Ectodermal cell (in vitro differentiated cells): ENCODE results near the gene RHNO1.

Experiments
- H3K27ac ChIP-seq: 2 replicates; pipeline ENCODE4 v1.7.0; 2013; ENCODE audit warnings: mild to moderate bottlenecking, low read depth, low read length; ENCODE audit not compliant: insufficient read depth, poor library complexity, severe bottlenecking
- H3K27me3 ChIP-seq: 2 replicates; pipeline ENCODE4 v1.7.0; 2013; ENCODE audit warnings: mild to moderate bottlenecking, low read length; ENCODE audit not compliant: insufficient read depth, control insufficient read depth, poor library complexity, severe bottlenecking
- H3K36me3 ChIP-seq: one replicate; pipeline ENCODE4 v1.7.0; 2013; ENCODE audit warnings: low read length; ENCODE audit not compliant: control insufficient read depth, insufficient read depth
- H3K4me1 ChIP-seq: one replicate; pipeline ENCODE4 v1.7.0; 2013; ENCODE audit warnings: low read length; ENCODE audit not compliant: control insufficient read depth, insufficient read depth
- H3K4me3 ChIP-seq: 2 replicates; pipeline ENCODE4 v1.7.0; 2013; ENCODE audit warnings: low read depth, low read length, control low read depth; ENCODE audit not compliant: insufficient read depth
- H3K9me3 ChIP-seq: 2 replicates; pipeline ENCODE4 v1.7.0; 2013; ENCODE audit warnings: mild to moderate bottlenecking, low read length, moderate library complexity; ENCODE audit not compliant: control insufficient read depth
- WGBS, 2 experiments: methylation state at CpG; one replicate each; pipeline ENCODE4 v1.1.7; 2013; ENCODE audit warnings: missing lambda C conversion rate in 2 of 2; 5-methylcytosine and 5-hydroxymethylcytosine counted together

RHNO1 gene

DNA sequence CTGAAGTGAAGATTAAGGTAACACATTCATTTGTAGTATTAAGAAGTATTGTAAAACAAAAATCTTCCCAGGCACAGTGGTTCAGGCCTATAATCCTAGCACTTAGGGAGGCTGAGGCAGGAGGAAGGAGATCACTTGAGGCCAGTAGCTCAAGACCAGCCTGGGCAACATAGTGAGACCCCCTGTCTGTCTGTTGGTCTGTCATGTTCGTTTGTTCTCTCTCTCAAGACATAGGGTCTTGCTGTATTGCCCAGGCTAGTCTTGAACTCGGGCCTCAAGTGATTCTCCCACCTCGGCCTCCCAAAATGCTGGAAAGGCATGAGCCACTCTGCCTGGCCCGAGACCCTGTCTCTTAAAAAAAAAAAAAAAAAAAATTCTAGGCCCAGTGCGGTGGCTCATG, 20.4 kb downstream of the RHNO1 start:
- 93 to 95% methylated on average over 5 of the region's 5 CpGs for WGBS, 2 experiments
- Histone ChIP-seq H3K27ac (no peak overlapping the region), H3K27me3 (no peaks in the 10 kb centered on the region), H3K9me3 (no peaks in the 10 kb centered on the region), H3K4me3 (no peak overlapping the region), H3K36me3 (no peaks in the 10 kb centered on the region), H3K4me1 (peaks cover 4% of the 10 kb centered on the region)

DNA sequence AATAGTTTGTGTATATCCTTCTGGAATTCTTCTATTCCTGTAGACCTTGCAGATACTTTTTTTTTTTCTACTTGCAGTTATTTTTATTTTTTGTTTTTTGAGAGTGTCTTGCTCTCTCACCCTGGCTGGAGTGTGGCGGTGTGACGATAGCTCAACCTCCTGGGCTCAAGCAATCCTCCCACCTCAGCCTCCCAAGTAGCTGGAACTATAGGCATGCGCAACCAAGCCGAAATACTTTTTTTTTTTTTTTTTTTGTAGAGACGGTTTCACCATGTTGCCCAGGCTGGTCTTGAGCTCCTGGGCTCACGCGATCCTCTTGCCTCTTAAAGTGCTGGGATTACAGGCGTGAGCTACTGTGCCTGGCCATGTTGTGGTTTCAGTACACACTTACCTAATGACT, 23.6 kb downstream of the RHNO1 start:
- Histone ChIP-seq H3K9me3 (no peaks in the 10 kb centered on the region), H3K27ac (no peak overlapping the region), H3K27me3 (no peaks in the 10 kb centered on the region), H3K4me1 (no peaks in the 10 kb centered on the region), H3K36me3 (no peaks in the 10 kb centered on the region), H3K4me3 (no peak overlapping the region)
- 89 to 90% methylated on average over 8 of the region's 8 CpGs for whole genome bisulfite sequencing, 2 experiments

DNA sequence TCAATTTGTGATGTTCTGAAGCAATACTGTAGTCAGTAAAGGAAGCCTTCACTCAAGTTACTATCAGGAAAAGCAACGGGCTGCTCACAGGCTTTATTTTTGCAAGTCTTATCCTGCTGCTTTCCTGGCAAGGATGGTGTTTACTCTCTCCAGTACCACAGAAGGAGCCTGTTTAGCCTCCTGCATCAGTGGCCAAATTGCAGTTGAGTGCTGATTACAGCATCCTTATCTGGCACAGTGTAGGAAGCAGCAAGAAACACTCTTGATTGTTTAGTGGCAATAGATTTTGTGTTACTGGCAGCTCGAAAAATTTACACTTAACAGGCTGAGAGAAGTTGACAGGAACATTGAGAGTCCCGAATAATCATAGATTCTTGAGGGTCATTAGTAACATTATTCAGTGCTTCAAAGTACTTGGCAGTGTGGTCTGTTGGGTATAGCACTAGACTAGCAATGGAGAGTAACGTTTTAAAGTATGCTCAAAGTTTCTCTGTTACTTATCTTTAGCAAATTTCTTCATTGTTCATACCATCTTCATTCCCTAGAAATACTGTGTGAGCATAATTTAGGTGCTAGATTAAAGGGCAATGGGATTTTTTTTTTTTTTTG, 25.4 kb downstream of the RHNO1 start:
- 85 to 87% methylated on average over 3 to 4 of the region's 4 CpGs for WGBS, 2 experiments
- no peak overlapping the region for H3K4me3 ChIP-seq
- no peaks in the 10 kb centered on the region for H3K4me1 ChIP-seq
- no peaks in the 10 kb centered on the region for H3K27me3 ChIP-seq
- no peaks in the 10 kb centered on the region for H3K36me3 ChIP-seq
- no peak overlapping the region for H3K27ac ChIP-seq
- no peaks in the 10 kb centered on the region for H3K9me3 ChIP-seq

DNA sequence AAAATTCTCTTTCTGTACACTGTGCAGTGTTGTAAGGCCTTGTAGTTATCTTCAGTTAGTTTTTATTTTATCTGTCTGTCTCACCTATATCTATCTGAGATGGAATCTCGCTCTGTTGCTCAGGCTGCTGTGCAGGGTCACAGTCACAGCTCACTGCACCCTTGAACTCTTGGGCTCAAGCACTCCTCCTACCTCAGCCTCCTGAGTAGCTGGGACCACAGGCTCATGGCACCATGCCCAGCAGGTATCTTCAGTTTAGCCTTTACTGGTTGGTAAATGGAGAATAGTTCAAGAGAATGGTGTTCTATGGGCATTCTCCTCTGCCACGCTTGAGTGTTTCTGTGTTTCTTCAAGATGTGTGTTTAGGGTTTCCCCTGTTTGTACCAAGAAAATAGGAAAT, 27.2 kb downstream of the RHNO1 start:
- 91 to 98% methylated on average over 2 of the region's 2 CpGs for WGBS, 2 experiments
- no peaks in the 10 kb centered on the region for H3K36me3 ChIP-seq
- no peaks in the 10 kb centered on the region for H3K9me3 ChIP-seq
- no peaks in the 10 kb centered on the region for H3K27me3 ChIP-seq
- no peak overlapping the region for H3K4me3 ChIP-seq
- H3K27ac ChIP-seq: no peak overlapping the region
- H3K4me1 ChIP-seq: no peaks in the 10 kb centered on the region

DNA sequence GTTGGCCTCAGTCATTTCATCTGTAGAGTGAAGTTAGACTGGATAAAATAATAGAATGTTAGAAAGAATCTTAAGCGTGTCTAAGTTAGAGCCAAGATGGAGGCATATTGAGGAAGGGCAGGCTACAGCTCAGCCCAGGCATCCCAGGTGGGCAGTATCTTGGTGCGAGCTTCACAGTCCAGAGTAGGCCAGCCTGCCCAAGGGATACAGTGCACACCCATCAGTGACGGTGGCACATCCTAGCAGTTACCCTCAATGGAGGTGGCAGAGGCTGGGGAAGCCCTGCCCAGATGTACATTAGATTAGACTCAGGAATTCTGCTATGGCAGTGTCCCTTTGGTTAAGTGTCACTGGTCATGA, 35.2 kb downstream of the RHNO1 start:
- 91 to 94% methylated on average over 3 of the region's 3 CpGs for WGBS, 2 experiments
- Histone ChIP-seq H3K9me3 (no peaks in the 10 kb centered on the region), H3K4me1 (no peaks in the 10 kb centered on the region), H3K4me3 (no peak overlapping the region), H3K36me3 (no peaks in the 10 kb centered on the region), H3K27ac (no peak overlapping the region), H3K27me3 (no peaks in the 10 kb centered on the region)

DNA sequence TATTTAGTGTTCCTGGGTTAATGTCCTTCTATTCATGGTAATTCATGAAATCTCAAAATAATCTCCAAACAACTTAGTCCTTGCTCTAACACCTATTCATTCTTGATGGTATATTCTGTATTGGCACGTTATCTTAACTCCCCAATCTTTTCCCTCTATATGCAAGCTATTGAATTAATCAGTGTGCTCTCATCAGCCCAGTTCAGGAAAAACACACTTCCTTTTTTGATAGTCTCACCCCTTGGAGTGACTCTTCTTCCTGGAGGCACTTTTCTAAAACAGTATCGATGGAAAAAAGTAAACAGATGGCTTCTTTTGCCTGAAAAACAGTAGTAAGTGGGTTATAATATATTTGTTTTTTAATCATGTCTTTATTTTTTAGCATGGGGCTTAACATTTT, 42.2 kb downstream of the RHNO1 start:
- H3K36me3 ChIP-seq: peaks cover 17% of the 10 kb centered on the region
- H3K27ac ChIP-seq: no peak overlapping the region
- H3K9me3 ChIP-seq: no peaks in the 10 kb centered on the region
- no peak overlapping the region for H3K4me3 ChIP-seq
- H3K4me1 ChIP-seq: no peaks in the 10 kb centered on the region
- no peaks in the 10 kb centered on the region for H3K27me3 ChIP-seq
- 91 to 98% methylated on average over 2 of the region's 2 CpGs for WGBS, 2 experiments

DNA sequence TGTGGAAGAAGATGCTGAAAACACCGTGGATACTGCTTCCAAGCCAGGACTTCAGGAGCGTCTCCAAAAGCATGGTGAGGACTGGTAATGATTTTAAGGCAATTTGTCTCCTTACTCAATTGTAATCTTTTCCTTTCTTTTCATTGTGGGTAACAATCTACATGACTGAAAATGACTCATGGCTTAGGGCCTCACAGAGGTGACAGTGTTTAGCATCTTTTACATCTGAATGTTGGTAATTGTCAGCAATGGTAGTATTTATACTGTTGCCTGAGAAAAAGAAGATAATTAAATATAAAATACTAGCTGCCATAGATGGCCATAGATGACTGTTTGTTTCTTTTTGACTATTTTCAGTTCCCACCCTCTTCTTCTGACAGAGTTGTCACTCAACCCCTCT, 45.3 kb downstream of the RHNO1 start:
- Histone ChIP-seq H3K4me1 (no peaks in the 10 kb centered on the region), H3K9me3 (no peaks in the 10 kb centered on the region), H3K27ac (no peak overlapping the region), H3K36me3 (peaks cover 17% of the 10 kb centered on the region), H3K4me3 (no peak overlapping the region), H3K27me3 (no peaks in the 10 kb centered on the region)
- 71 to 78% methylated on average over 2 of the region's 2 CpGs for WGBS, 2 experiments

DNA sequence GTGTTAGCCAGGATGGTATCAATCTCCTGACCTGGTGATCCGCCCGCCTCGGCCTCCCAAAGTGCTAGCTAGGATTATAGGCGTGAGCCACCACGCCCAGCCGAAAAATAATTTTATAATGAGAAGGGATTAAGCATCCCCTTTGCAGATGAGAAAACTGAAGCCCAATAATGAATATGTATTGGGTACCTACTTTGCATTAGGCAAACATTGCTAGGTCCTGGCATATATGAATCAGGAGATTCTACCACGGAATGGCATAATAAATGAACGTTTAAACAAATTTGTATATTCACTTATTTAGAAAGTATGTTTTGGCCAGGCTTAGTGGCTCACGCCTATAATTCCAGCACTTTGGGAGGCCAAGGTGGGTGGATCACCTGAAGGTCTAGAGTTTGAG, 46.0 kb downstream of the RHNO1 start:
- Histone ChIP-seq H3K4me1 (no peaks in the 10 kb centered on the region), H3K9me3 (no peaks in the 10 kb centered on the region), H3K27ac (no peak overlapping the region), H3K27me3 (no peaks in the 10 kb centered on the region), H3K36me3 (peaks cover 17% of the 10 kb centered on the region), H3K4me3 (no peak overlapping the region)
- WGBS, 2 experiments: 95% methylated on average over 9 of the region's 9 CpGs

DNA sequence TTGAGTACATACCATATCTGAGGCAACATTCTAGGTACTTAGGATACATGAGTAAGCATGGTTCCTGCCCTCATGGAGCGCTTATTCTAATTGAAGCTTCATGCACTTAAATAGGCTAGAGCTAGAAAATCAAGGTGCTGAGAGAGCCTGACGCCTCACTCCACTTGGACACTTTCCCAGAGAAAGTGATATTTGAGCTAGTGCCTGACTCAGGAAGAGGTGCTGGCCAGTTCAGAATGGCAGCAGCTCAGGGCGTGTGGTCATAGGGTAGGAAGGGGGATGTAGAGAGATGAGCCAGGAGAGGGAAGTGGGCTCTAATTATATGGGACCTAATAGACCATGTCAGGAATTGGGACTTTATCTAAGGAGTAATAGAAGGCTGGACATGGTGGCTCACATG, 47.0 kb downstream of the RHNO1 start:
- Histone ChIP-seq H3K36me3 (peaks cover 17% of the 10 kb centered on the region), H3K27ac (no peak overlapping the region), H3K4me3 (no peak overlapping the region), H3K9me3 (no peaks in the 10 kb centered on the region), H3K4me1 (no peaks in the 10 kb centered on the region), H3K27me3 (no peaks in the 10 kb centered on the region)
- 97 to 98% methylated on average over 3 of the region's 3 CpGs for WGBS, 2 experiments

DNA sequence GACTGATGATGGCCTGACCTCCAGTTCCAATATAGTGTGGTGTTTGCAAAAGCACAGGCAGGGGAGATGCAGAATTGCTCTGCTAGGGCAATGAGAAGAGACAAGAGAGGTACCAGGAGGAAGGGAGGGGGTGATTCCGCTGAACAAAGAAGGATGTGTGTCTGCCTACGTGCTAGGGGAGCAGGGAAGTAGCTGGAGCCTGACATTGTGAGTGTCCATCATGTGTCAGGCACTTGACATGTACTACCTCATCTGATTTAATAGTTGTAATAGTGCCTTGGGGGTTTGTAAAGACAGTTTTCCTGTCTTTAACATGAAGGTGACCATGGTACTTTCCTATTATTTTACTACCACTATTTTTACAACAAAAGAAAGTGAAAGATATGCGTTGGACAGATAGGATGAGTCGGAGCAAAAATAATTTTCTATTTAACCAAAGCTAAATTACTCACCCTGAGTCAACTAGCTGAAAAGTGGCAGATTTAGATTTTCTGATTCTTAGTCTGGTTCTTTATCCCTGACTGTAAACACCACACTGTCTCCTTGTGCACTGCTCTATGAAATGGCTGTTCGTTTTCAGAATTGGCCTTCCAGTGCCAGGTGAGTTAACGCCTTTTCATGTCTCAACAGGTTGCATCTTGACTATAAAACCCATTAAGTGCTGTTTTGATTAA, 48.4 kb downstream of the RHNO1 start:
- no peak overlapping the region for H3K4me3 ChIP-seq
- H3K27me3 ChIP-seq: no peaks in the 10 kb centered on the region
- H3K36me3 ChIP-seq: peaks cover 17% of the 10 kb centered on the region
- no peaks in the 10 kb centered on the region for H3K4me1 ChIP-seq
- H3K27ac ChIP-seq: no peak overlapping the region
- no peaks in the 10 kb centered on the region for H3K9me3 ChIP-seq
- 95 to 97% methylated on average over 6 of the region's 6 CpGs for WGBS, 2 experiments
